ENCODE results near the gene PLAAT3.
"Not testable (repeated sequence)": the region's sequence is repeated elsewhere in the genome, so short reads cannot be mapped to it uniquely, and the experiment has no call there.

Gene PLAAT3

DNA sequence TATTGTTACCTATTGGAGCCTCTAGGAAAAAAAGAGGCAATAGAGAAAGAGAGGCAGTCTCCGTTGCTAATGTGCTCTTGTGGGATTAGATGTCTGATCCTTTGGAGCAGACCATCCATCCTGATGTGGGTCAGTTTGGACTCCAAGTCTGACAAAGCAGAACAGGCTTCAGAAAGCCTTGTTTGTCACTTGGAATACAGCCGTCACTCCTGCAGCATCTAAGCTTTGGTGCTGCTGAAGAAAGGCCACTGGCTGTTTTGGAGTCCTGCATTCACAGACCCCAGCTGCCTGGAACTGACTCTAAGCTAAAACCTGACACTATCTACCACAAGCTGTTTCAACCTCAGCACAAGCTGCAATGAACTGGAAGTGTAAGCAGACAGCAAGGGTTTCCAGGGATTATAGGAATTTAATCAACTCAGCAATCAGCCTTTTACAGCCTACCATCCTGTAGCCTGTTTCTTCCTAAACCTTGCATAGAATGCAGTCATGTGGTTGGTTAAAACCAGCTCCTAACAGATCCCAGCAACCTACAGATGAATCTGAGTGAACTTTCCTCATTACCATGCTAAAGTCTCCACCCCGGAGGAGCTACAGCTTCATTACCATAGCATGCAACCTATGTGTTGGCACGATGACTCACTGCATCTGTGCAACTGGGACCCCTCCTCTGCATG, 81.3 kb downstream of the PLAAT3 start:
- no peak for DNase-seq (ENCODE audit: low read depth, low spot score)
- H3K4me3 ChIP-seq = no peak overlapping the region
- H3K9ac ChIP-seq (ENCODE audit: insufficient read length) = no peak overlapping the region
- H3K27ac ChIP-seq = no peak overlapping the region
- TF ChIP-seq FOXP2 (optimal IDR thresholded peaks at IDR 0.05; ENCODE audit: control extremely low read depth, extremely low read length, insufficient read depth) (no peak), POLR2AphosphoS5 (IDR thresholded peaks at IDR 0.05; ENCODE audit: borderline replicate concordance, low read depth, low read length) (no peak), EZH2 (IDR thresholded peaks at IDR 0.05) (no peak)
- no peaks in the 10 kb centered on the region for H3K9me3 ChIP-seq (ENCODE audit: low read depth, low read length)
- no peaks in the 10 kb centered on the region for H3K36me3 ChIP-seq (ENCODE audit: insufficient read depth, low read length)

DNA sequence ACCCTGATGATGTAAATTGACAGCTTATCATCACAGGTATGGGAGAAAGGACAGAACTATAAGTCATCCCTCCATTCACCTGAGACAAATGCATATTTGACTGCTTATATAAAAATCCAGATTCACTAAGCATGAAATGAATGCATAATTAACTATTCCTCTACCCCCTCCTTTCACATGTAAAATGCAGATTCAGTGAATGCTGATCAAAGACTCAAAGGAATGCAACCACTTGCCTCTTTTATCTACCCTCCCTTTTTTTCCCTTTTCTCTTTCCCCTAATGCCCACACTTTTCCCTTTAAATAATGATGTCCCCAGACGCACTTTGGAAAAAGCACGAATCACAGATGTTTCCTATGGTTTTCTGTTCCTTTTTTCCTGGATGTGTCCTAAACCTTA, 82.1 kb downstream of the PLAAT3 start:
- DNase-seq (ENCODE audit: low read depth, low spot score) = no peak
- no peak overlapping the region for H3K27ac ChIP-seq
- TF ChIP-seq FOXP2 (optimal IDR thresholded peaks at IDR 0.05; ENCODE audit: control extremely low read depth, extremely low read length, insufficient read depth) = no peak
- TF ChIP-seq POLR2AphosphoS5 (IDR thresholded peaks at IDR 0.05; ENCODE audit: borderline replicate concordance, low read depth, low read length) = no peak
- TF ChIP-seq EZH2 (IDR thresholded peaks at IDR 0.05) = no peak
- H3K9me3 ChIP-seq (ENCODE audit: low read depth, low read length) = no peaks in the 10 kb centered on the region
- H3K36me3 ChIP-seq (ENCODE audit: insufficient read depth, low read length) = no peaks in the 10 kb centered on the region
- no peak overlapping the region for H3K4me3 ChIP-seq
- no peak overlapping the region for H3K9ac ChIP-seq (ENCODE audit: insufficient read length)

DNA sequence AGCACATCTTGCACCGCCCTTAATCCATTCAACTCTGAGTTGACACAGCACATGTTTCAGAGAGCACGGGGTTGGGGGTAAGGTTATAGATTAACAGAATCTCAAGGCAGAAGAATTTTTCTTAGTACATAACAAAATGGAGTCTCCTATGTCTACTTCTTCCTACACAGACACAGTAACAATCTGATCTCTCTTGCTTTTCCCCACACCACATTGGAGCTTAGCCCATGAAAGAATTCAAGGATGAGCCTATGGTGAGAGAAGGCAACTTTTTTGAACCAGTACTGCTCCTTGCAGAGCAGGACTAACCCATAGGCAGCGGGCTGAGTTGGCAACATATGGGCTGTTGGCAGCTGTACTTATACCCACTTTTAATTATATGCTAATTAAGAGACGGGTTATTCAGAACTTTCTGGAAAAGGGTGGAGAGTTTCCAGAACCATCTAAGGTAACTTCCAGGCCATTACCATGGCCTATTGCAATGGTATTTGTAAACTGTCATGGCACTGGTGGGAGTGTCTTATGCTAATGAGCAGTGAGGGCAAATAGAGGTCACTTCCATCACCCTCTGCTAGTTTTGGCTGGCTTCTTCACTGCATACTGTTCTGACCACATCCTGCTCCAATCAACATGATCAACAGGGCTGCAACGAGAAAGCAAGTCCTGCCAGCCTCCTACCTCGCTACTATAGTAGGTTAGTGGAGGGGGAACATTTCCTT, 83.0 kb downstream of the PLAAT3 start:
- not testable (repeated sequence) for H3K9ac ChIP-seq (ENCODE audit: insufficient read length); H3K4me3 ChIP-seq; H3K27ac ChIP-seq; DNase-seq (ENCODE audit: low read depth, low spot score); H3K36me3 ChIP-seq (ENCODE audit: insufficient read depth, low read length); H3K9me3 ChIP-seq (ENCODE audit: low read depth, low read length)

DNA sequence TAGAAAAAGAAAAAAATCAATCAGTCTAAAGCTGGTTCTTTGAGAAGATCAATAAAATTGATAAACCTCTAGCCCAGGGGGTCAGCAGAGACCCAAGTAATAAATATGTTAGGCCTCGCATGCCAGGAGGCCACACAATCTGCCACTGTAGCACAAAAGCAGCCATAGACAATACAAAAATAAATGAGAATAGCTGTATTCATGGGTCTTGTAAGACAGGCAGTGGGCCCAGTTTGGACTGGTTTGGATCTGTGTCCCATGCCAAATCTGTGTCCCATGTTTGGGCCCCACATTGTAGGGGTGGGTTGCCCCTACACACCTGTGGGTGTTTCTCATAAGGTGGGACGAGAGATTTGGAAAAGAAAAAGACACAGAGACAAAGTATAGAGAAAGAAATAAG, 84.2 kb downstream of the PLAAT3 start:
- Histone ChIP-seq H3K4me3 (no peak overlapping the region), H3K27ac (no peak overlapping the region), H3K36me3 (ENCODE audit: insufficient read depth, low read length) (no peaks in the 10 kb centered on the region), H3K9me3 (ENCODE audit: low read depth, low read length) (no peaks in the 10 kb centered on the region), H3K9ac (ENCODE audit: insufficient read length) (no peak overlapping the region)
- DNase-seq (ENCODE audit: low read depth, low spot score) = no peak
- TF ChIP-seq POLR2AphosphoS5 (IDR thresholded peaks at IDR 0.05; ENCODE audit: borderline replicate concordance, low read depth, low read length) = no peak
- no peak for TF ChIP-seq FOXP2 (optimal IDR thresholded peaks at IDR 0.05; ENCODE audit: control extremely low read depth, extremely low read length, insufficient read depth)
- no peak for TF ChIP-seq EZH2 (IDR thresholded peaks at IDR 0.05)

DNA sequence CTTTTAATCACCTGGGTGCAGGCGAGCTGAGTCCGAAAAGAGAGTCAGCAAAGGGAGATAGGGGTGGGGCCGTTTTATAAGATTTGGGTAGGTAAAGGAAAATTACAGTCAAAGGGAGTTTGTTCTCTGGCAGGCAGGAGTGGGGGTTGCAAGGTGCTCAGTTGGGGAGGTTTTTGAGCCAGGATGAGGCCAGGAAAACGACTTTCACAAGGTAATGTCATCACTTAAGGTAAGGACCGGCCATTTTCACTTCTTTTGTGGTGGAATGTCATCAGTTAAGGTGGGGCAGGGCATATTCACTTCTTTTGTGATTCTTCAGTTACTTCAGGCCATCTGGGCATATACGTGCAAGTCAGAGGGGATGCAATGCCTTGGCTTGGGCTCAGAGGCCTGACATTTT, 84.9 kb downstream of the PLAAT3 start:
- not testable (repeated sequence) for H3K36me3 ChIP-seq (ENCODE audit: insufficient read depth, low read length); H3K4me3 ChIP-seq; H3K9ac ChIP-seq (ENCODE audit: insufficient read length); H3K9me3 ChIP-seq (ENCODE audit: low read depth, low read length); DNase-seq (ENCODE audit: low read depth, low spot score); H3K27ac ChIP-seq

GRCh38 chr11:63528729-63529278, 85.4 kb downstream of the PLAAT3 start:
- H3K4me3 ChIP-seq; H3K27ac ChIP-seq; DNase-seq (ENCODE audit: low read depth, low spot score); H3K9ac ChIP-seq (ENCODE audit: insufficient read length); H3K36me3 ChIP-seq (ENCODE audit: insufficient read depth, low read length); H3K9me3 ChIP-seq (ENCODE audit: low read depth, low read length): not testable (repeated sequence)

DNA sequence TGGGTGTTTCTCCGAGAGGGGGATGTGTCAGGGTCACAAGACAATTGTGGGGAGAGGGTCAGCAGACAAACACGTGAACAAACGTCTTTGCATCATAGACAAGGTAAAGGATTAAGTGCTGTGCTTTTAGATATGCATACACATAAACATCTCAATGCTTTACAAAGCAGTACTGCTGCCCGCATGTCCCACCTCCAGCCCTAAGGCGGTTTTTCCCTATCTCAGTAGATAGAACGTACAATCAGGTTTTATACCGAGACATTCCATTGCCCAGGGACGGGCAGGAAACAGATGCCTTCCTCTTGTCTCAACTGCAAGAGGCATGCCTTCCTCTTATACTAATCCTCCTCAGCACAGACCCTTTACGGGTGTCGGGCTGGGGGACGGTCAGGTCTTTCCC, 86.1 kb downstream of the PLAAT3 start:
- not testable (repeated sequence) for H3K9me3 ChIP-seq (ENCODE audit: low read depth, low read length); DNase-seq (ENCODE audit: low read depth, low spot score); H3K27ac ChIP-seq; H3K36me3 ChIP-seq (ENCODE audit: insufficient read depth, low read length); H3K4me3 ChIP-seq; H3K9ac ChIP-seq (ENCODE audit: insufficient read length)

DNA sequence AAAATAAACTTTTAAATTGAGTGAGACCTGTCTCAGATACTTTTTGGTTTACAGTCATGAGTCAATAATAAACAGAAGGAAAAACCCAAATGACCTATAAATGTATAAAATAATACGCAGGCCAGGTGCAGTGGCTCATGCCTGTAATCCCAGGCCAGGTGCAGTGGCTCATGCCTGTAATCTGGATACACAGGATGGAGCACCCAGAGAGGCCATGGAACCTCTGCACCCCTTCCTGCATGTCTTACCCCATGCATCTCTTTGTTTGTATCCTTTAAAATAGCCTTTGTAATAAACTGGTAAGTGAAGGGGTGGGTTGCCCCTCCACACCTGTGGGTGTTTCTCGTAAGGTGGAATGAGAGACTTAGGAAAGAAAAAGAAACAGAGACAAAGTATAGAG, 86.6 kb downstream of the PLAAT3 start:
- Histone ChIP-seq H3K27ac (no peak overlapping the region), H3K36me3 (ENCODE audit: insufficient read depth, low read length) (no peaks in the 10 kb centered on the region), H3K9me3 (ENCODE audit: low read depth, low read length) (no peaks in the 10 kb centered on the region), H3K4me3 (no peak overlapping the region), H3K9ac (ENCODE audit: insufficient read length) (no peak overlapping the region)
- DNase-seq (ENCODE audit: low read depth, low spot score) = no peak
- TF ChIP-seq EZH2 (IDR thresholded peaks at IDR 0.05) (no peak), POLR2AphosphoS5 (IDR thresholded peaks at IDR 0.05; ENCODE audit: borderline replicate concordance, low read depth, low read length) (no peak), FOXP2 (optimal IDR thresholded peaks at IDR 0.05; ENCODE audit: control extremely low read depth, extremely low read length, insufficient read depth) (no peak)
